Measurements from ENCODE around the gene TEX26.

DNA sequence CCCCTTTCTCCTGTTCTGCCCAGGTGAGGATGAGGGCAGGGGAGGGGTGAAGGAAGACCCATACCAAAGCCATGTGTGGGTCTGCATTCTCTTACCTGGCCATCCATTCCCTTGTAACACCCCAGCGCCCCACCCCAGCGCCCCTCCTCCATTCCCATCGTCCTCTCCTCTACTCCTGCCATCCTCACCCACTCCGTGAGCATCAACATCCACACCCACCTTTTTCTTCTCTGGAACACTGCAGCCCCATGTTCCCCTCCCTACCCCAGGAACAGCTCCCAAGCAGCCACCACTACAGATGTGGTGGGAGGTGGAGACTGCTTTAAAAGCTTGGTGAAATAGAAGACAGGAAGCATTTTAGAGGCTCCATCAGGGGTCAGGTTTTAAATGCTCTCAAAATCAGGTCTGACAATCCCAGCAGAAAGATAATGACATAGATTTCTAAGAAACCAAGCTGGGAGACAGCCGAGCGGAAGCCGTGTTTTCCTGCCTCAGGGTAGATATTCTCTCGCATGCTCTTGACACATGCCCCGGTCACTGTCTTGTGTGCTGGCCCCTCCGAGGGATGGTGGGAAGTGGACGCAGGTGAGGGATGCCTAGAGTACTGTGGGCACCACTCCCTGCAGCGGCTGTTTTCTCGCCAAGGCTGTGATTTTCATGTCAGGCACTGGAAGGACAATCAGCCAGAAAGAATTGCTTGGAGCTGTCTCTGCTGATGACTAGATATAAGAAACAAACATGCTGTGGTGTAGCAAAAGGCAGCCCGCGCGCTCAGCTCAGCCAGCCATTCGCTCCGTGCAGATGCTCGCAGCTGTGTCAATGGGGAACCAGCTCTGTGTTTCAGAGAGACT, 16.5 kb upstream of the TEX26 start:
- TF ChIP-seq USF2 (IDR thresholded peaks at IDR 0.05; ENCODE audit: borderline replicate concordance, low read depth, low read length) = no peak
- TF ChIP-seq RAD21 (IDR thresholded peaks at IDR 0.05; ENCODE audit: low read length) = peak; percentile 19
- no peak for TF ChIP-seq REST (IDR thresholded peaks at IDR 0.05; ENCODE audit: low read depth, low read length)
- TF ChIP-seq, protein P1, sequence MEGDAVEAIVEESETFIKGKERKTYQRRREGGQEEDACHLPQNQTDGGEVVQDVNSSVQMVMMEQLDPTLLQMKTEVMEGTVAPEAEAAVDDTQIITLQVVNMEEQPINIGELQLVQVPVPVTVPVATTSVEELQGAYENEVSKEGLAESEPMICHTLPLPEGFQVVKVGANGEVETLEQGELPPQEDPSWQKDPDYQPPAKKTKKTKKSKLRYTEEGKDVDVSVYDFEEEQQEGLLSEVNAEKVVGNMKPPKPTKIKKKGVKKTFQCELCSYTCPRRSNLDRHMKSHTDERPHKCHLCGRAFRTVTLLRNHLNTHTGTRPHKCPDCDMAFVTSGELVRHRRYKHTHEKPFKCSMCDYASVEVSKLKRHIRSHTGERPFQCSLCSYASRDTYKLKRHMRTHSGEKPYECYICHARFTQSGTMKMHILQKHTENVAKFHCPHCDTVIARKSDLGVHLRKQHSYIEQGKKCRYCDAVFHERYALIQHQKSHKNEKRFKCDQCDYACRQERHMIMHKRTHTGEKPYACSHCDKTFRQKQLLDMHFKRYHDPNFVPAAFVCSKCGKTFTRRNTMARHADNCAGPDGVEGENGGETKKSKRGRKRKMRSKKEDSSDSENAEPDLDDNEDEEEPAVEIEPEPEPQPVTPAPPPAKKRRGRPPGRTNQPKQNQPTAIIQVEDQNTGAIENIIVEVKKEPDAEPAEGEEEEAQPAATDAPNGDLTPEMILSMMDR (IDR thresholded peaks at IDR 0.05) = no peak
- TF ChIP-seq IRF3 (IDR thresholded peaks at IDR 0.05; ENCODE audit: low read depth, low read length) = no peak
- no peak for TF ChIP-seq TCF12 (IDR thresholded peaks at IDR 0.05)

All from SK-N-SH (cell line).